ENCODE results near the gene ANXA2.
A peak's percentile ranks its signal among the peaks of the same experiment; 100 is the strongest.
"Not testable (repeated sequence)": the region's sequence is repeated elsewhere in the genome, so short reads cannot be mapped to it uniquely, and the experiment has no call there.

Gene ANXA2

GRCh38 chr15:60397772-60398445, at the start of gene ANXA2:
ANXA2 (minus strand) TSS chr15:60397986; CDS start chr15:60386075, 11,911 bp downstream.
- DNase-seq: peak in 1 of 2 experiments; percentile 28

DNA sequence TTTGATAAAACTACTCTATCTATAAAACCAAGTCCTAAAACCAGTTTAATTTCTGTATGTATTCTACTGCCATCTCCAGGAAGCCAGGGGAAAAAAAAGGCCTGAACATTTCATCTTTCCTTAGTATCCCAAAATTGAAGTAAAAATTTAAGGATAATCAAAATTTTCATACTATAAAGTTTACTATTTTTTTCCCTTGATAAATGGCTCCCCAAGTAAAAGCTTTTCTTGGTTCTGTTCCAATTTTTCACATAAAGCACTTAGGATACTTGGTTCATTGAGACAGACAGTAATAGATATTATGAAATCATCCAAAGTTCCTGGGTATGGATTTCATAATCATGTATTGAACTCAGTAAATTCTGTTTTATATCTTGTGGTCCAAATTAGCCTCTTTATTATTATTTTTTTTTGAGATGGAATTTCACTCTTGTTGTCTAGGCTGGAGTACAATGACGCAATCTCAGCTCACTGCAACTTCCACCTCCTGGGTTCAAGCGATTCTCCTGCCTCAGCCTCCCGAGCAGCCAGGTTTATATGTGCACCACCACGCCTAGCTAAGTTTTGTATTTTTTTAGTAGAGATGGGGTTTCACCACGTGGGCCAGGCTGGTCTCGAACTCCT, 46.6 kb upstream of the ANXA2 start:
- DNase-seq: no peak

DNA sequence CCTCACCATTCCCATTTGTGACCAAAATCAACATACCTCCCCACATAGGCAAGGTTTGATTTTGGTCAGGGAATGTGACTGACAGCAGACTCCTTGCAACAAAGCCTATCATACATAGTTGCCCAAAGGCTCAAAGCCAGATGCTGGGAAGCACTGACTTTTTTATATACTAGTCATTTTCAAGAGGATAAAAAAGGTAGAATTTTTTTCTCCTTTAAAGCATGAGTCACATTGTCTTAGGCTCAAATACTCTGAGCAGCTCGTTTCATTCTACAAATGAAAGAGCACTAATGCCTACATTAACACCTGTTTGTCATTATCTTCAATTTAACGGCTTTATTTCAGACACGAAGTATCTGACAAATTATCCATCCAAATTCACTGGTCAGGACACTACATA, 45.0 kb upstream of the ANXA2 start:
- no peak for DNase-seq

DNA sequence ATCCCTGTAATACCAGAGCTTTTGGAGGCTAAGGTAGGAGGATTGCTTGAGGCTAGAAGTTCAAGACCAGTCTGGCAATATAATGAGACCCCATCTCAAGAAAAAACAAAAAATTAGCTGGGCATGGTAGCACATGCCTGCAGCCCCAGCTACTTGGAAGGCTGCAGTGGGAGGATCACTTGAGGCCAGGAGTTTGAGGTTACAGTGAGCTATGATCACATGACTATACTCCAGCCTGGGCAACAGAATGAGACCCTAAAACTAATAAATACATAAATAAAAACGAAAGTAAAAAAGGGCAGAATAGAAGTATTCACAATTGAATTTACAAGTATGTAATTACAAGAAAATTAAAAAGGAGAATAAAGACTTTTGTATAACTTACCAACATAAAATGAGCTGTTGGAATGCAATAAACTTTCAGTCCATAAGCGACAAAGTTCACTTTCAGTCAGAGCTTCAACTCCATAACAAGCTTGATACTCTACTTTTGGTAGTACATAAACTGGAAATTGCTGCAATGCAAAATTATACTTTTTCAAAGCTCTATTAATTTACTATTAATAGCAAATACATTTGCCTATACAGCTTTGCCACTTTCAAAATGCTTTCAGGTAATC, 44.4 kb upstream of the ANXA2 start:
- no peak for DNase-seq

DNA sequence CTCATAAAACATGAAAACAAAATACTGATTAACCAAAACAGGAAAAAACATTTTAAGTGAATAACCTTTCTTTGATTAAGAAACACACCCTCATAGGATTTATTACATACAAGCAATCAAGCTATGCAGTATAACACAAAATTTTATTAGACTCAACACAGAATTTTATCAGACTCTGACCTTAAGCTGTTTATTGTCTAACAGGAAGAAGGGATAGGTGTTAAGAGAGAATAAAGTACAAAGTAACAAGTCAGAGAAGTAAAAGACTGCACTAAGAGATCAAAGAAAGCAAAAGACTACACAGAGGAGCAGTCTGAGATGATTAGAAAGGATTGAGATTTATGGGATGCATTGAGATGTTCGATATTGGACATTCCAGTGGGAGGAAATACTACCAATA, 43.5 kb upstream of the ANXA2 start:
- DNase-seq: no peak

- no peak for DNase-seq
These were observed 40.9 kb upstream of the ANXA2 start for GRCh38 chr15:60438646-60439045.

DNA sequence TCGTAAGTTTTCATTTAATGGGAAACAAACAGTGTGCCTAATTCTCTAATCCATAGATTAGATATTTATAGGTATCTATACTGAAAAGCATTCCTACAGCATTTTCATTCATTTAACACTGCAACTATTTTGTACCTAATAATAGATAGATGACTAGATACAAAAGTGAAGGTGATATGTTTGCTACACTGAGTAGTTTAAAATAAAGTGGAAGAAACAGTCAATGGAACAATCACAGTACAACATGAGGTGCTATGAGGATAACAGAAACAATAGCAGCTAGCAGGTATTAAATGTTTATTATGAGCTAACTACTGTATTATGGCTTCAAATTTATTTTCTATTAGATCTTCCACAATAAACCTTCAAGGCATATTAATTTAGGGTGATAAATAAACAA, 31.1 kb upstream of the ANXA2 start:
- no peak for DNase-seq

DNA sequence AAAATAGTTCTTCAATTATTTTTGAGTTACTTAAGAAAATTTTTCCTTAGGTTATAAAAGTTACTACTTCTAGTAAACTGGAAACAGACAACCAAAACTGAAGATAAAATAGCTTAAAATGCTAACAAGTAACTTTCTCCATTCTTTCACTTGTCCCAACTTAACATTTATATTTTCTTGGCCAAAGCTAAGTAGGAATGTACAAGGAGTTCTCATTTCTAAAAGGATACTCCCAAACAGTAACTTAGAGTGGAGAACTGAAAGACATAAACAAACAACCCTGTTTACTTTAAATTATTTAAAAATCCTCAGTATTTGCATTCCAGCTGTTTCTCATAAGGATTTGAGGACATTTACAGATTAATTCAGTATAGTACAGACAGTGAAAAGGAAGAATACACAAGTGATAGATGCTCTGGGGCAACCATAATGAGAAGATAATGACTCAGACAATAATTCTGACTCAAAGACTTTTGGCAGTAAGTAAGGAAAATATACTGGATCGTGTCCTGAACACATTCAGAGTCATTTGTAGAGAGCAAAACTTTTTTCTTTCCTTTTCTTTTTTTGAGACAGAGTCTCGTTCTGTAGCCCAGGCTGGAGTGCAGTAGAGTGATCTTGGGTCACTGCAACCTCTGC, 29.2 kb upstream of the ANXA2 start:
- DNase-seq: no peak

GRCh38 chr15:60425461-60425860, 27.7 kb upstream of the ANXA2 start:
- DNase-seq: no peak

- no peak for DNase-seq
These were observed 26.2 kb upstream of the ANXA2 start for GRCh38 chr15:60424006-60424405.

GRCh38 chr15:60423537-60423936, 25.8 kb upstream of the ANXA2 start:
- no peak for DNase-seq

GRCh38 chr15:60421544-60421943, 23.8 kb upstream of the ANXA2 start:
- no peak for DNase-seq

- DNase-seq: no peak
These were observed 22.5 kb upstream of the ANXA2 start for GRCh38 chr15:60420203-60420716.

DNA sequence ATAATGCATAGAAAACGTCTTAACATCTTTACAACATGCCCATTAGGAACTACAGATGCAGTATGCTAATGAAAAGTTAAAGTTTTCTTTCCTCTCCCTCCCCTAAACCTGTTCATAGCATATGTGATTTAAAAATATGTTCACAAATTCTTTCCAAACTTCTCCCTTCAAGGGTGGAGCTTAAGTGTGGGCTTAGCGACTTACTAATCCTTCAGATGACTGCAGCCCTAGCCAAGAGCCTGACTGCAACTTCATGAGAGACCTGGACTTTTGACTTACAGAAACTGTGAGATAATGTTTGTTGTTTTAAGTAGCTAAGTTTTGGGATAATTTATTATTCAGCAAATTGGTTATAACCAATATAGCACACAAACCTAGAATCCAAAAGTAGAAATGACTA, 22.0 kb upstream of the ANXA2 start:
- no peak for DNase-seq

DNA sequence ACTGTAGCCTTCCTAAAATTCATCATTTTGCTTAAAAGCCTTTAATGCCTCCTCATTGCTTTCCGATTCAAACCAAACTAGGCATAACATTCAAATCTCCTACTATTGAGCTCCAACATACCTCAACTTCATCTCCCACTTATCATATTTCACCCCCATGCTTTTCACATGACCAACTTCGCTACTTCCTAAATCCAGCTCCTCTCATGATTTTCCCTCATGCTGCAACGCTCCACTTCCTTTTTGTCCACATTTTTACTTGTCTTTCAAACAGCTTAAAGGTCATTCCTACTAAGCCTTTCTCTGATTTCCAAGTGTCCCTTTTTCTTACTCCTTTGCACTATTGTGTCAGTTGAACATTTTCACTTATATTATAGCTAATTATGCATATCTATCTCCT, 20.3 kb upstream of the ANXA2 start:
- DNase-seq: no peak

DNA sequence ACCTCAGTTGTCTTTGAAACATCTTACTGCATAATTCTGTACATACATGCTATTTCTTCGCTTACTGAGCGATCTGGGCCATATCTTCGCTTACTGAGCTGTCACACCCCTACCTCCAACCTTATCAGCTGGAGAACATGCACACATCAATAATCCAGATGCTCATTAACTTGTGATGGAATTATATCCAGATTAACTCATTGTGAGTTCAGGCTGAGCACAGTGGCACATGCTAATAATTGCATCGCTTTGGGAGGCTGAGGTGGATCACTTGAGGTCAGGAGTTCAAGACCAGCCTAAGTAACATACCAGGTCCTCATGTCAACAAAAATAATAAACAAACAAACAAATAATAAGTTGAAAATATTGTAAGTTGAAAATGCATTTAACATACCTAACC, 19.3 kb upstream of the ANXA2 start:
- DNase-seq: no peak

- no peak for DNase-seq
These were observed 18.7 kb upstream of the ANXA2 start for GRCh38 chr15:60416484-60416883.

- no peak for DNase-seq
These were observed 16.4 kb upstream of the ANXA2 start for GRCh38 chr15:60414016-60414682.

DNA sequence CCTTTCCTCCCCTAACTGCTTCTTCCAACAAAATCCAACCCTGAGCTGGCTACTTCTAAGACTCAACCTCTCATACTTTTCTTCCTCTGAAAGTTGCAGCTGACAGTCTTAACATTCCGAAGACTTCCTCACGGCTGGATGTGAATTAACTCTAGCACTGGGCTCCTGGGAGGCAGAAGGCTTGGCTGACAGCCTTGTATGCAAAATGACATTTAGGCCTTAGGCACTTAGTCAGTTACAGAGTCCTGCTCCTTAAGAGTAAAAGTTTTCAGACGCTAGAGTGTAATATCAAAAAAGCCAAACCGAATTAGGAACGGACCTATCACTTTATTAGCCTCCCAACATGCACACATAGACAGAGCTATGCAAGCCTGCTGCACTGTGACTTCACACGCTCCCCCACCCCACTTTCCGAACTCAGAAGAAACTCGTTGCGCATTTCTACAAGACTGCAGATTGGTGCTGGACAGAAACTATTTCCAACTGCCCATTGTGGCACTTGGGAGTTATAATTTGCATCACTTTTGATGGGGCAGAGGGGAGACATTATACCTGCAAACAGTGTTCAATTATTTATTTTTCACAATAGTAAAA, 15.5 kb upstream of the ANXA2 start:
- DNase-seq: no peak

- DNase-seq: not testable (repeated sequence)
These were observed 15.0 kb upstream of the ANXA2 start for GRCh38 chr15:60412807-60413206.

- DNase-seq: no peak
These were observed 14.1 kb upstream of the ANXA2 start for GRCh38 chr15:60411774-60412425.

DNA sequence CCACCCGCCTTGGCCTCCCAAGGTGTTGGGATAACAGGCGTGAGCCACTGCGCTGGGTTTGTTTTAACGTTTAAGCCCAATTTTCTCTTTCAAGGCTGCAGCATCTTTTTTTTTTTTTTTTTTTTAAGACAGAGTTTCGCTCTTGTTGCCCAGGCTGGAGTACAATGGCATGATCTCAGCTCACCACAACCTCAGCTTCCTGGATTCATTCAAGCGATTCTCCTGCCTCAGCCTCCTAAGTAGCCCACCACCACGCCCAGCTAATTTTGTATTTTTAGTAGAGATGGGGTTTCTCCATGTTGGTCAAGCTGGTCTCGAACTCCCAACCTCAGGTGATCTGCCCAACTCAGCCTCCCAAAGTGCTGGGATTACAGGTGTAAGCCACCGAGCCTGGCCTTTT, 12.6 kb upstream of the ANXA2 start:
- not testable (repeated sequence) for DNase-seq
